Measurements from ENCODE around the gene CDCA7.
"Not testable (repeated sequence)": the region's sequence is repeated elsewhere in the genome, so short reads cannot be mapped to it uniquely, and the experiment has no call there.

The CDCA7 gene

DNA sequence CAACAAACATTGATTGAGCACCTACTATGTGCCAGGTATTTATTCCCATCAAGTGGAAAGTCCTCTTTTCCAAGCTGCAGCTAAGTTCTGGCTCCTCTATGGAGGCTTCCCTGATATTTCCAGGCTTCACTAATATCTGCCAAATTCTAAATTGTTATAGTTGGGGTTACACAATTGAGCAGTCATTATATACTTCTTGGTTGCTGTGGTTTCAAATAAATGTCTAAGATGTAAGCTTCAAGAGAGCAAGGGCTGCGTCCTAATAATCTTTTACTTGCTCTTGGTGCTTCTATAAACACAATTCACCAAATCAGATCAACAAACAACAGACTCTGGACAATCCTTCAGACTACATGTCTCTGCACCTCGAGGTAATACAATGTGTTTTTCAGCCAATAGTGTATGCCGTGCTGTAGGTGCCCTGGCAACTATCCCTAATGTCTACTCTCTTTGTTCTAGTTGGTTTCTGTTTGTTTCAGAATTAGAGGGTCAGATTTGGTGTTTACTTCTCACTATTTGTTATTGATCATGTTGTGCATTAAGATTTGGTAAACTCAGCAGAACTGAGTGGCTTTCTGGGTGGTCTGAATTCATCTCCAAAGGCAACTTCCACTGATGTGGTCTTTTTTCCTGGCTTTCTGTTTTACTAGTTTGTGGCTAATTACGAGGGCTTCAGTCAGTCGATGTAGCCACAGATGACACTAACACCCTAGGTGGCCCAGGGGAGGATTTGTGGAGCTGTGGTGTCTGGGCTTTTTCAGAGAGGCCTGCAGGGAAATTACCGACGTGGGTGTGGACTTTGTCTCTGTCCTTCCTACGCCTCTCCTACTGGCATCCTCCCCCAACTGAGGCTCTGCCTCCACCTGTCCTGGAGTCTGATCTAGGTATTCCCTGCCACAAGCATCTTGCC, 50.4 kb downstream of the CDCA7 start:
- no peak for DNase-seq (ENCODE audit: low spot score)

DNA sequence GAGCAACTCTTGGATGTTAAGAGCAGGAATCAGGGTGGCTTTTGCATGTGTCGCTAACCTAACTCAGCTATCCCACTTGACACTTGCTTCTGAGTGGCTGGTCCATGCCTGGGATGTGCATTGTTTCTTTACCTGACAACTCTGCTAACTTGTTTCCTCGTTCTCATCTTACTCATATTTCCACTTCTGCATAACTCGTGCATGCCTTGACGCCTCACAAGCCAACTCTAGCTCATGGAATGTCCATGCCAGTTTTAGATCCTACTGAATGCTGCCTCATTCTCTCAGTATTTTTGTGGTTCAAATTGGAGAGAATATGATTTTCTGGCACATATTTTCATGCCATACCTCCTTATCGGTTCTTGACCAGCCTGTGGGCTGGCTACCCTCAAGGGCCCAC, 52.5 kb downstream of the CDCA7 start:
- DNase-seq (ENCODE audit: low spot score) = no peak

DNA sequence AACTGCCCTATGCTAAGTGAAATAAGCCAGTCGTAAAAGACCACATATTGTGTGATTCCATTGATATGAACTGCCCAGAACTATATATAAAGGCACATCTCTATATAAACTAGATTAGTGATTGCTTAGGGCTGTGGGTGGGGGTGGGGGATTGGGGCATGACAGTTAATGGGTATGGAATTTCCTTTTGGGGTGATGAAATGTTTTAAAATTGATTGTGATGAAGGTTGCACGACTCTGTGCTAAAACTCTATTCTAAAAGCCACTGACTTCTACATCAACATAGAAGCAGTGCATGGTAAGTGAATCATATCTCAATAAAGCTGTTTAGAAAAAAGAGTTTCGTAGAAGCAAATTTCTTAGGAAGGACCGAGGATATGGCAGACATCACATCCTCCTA, 53.0 kb downstream of the CDCA7 start:
- no peak for DNase-seq (ENCODE audit: low spot score)

DNA sequence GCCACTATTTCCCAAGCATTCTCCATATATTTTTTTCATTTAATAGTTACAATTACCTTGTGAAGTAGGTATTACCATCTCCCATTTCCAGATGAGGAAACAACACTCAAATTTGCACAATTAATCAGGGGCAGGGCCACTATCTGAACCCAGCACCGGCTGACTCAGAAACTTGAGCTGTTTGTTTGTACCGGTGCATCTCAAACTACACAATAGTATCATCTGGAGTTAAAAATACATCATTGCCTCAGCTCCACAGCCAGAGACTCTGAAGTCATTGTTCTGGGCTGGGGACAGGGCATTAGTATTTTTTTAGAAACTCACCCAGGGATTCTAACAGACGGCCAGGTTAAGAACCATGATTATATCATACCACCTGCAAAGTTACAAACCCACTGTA, 55.9 kb downstream of the CDCA7 start:
- no peak for DNase-seq (ENCODE audit: low spot score)

DNA sequence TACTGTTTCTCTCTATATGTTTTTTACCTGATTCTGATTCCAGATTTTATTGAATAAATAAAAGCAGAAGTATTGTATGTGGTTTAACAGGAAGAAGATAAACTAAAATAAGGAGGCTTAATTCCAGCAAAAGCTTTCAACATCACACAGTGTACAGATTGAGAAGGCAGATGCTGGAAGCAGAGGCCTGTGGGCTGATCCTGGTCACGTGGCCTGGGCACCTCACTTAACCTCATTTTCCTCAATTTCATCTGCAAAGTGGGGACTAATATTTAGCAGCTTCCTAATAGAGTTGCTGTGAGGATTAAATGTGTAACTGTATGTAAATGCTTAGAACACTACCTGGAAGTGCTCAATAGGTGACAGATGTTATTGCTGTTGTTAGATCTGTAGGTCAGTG, 58.0 kb downstream of the CDCA7 start:
- no peak for DNase-seq (ENCODE audit: low spot score)

DNA sequence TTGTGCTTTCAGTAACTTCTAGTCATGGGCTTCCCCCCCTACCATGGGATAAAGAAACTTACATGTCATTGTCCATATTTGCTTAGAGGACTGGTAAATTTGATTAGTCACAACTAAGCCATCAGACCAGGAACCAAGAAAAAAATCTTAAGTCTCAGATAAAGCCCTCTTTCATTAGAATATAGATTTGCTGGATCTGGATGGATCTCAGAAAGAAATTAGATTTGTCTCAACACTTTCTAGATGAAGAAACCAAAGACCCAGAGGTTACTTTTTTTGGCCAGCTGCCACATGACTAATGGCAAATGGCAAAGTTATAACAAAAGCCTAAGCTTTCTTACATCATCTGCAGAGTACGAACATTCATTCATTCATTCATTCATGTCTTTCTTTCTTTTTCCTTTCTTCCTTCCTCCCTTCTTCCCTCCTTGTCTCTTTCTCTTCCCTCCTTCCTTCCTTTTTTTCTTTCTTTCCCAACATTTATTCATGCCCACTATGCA, 60.2 kb downstream of the CDCA7 start:
- no peak for DNase-seq (ENCODE audit: low spot score)

DNA sequence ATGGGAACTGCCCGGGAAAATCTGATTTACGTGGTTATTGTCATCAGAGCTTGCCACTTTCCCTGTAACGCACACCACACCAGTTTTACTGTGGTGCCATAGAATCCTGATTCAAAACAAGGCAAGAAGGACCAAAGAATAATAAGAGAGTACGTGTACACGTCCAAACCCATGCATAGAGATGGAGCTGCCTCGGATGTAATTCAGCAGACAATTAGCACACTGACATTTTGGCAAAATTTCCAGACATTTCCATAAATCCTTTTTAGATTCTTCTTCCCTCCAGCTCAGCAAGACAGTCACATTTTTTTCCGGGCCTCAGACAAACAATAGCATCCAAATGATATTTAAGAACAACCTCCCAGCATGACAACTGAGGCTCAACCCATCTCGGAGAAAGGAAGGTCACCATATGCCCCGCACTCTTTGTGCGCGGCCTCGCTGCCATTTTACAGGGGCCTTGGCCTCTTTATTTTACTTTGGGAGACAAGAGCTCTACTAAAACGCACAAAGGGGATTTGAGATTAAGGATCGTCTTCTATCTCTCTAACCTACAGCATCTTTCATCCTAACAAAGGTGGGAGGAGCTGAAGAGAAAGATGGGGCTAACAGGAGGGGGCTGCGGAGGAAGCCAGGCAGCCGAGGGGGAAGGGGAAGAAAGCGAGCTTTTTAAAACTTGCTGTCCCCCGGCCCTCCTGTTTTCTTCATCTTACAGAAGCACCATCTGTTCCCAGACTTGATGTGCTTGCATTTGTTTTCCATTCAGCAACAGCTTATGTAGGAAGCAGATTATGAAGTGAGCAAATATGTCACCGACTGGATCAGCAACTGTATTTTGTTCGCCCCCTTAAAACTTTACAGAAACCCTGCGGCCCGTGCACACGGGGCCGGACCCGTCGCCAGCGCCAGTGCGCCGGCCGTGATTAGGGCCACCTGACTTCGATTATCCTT, 61.0 kb downstream of the CDCA7 start:
- DNase-seq (ENCODE audit: low spot score) = no peak

DNA sequence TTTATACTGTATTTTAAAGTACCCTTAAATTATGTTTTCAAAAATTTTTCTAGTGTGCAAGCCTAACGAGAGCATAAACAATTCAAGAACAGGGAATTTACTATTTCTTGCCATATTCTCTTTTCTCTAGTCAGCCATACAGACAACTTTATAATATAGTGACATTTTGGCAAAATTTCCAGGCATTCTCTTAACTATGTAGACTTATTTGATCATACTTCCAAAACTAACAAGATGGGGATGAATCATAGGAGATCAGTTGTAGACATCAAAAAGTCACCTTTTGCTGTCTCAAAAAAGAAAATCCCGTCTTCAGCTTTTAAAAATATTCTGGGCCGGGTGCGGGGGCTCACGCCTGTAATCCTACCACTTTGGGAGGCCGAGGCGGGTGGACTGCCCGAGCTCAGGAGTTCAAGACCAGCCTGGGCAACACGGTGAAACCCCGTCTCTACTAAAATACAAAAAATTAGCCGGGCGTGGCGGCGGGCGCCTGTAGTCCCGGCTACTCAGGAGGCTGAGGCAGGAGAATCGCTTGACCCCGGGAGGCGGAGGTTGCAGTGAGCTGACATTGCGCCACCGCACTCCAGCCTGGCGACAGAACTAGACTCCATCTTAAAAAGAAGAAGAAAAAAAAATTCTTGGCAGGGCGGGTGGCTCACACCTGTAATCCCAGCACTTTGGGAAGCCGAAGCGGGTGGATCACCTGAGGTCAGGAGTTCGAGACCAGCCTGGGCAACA, 61.9 kb downstream of the CDCA7 start:
- not testable (repeated sequence) for DNase-seq (ENCODE audit: low spot score)

DNA sequence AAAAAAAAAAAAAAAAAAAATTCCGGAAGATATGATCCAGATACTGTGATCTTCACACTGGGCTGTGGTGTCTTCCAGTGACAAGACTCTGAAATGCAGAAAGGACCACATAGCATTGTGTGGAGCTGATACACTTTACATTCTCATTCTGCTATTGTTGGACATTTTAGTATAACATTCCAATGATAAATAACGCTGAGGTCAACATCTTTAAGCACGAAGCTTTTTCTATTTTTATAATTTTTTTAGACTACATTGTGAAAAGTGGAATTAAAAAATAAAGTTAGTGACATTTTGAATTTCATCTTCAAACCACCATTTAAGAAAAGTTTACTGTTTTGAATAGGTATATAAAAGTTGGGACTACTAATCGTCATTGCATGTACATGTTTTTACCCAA, 62.7 kb downstream of the CDCA7 start:
- DNase-seq (ENCODE audit: low spot score) = no peak

DNA sequence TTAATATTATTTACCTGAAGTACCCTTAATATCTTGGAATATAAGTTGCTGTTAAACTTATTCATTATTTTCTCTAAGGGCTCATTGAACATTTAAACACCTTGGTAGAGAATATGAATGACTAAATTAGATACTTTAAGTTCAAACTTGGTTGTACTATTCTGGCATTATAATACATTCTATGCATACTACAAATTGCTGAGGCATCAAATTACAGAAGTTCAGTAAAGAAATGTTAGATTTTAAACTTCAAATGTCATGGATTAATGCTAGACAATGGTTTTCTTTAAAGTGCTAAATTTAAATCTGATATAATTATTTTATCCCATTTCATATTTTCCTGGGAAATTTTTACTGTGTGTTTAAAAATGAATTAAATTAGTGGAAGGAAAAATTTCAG, 63.1 kb downstream of the CDCA7 start:
- DNase-seq (ENCODE audit: low spot score) = no peak

Data from putamen (tissue), 1 donor.